Activated B cell treated with CpG ODN at 0.5 μM for 24 hours (primary cell): Measurements from ENCODE around the gene SPN. TPM values are rescaled to one million over a fixed set of nuclear protein-coding genes. Genes with fewer than 3 reads are reported as not detected.

Source experiments
- ATAC-seq: fragments of 200-7000 bp; cut with Tn5 transposase; one replicate; pipeline ENCODE4 v1.10.0; 2021; ENCODE audit warnings: low read depth, mild to moderate bottlenecking, moderate library complexity
- CTCF ChIA-PET: fragments of 350-600 bp; sonication (Branson Sonifier 250); formaldehyde crosslinking; loops from one replicate; lab custom pipeline; 2021; ENCODE audit warnings: antibody characterized with exemption; lab: Charles Lee
- POLR2A ChIA-PET: fragments of 350-600 bp; sonication (Branson Sonifier 250); formaldehyde crosslinking; loops from one replicate; lab custom pipeline; 2021; ENCODE audit warnings: antibody characterized with exemption; lab: Charles Lee
- DNase-seq: peaks from one replicate; pipeline ENCODE4 v3.0.0; 2022
- H3K27ac Mint-ChIP-seq: one replicate; pipeline ENCODE4 v1.8.0; 2020; ENCODE audit warnings: mixed read lengths
- H3K27me3 Mint-ChIP-seq: one replicate; pipeline ENCODE4 v1.8.0; 2021; ENCODE audit warnings: mixed read lengths
- H3K36me3 Mint-ChIP-seq: one replicate; pipeline ENCODE4 v1.8.0; 2021; ENCODE audit warnings: low read depth, mixed read lengths
- H3K4me1 Mint-ChIP-seq: one replicate; pipeline ENCODE4 v1.8.0; 2021; ENCODE audit warnings: mixed read lengths
- H3K4me3 Mint-ChIP-seq: one replicate; pipeline ENCODE4 v1.8.0; 2020; ENCODE audit warnings: mild to moderate bottlenecking, mixed read lengths
- H3K9me3 Mint-ChIP-seq: one replicate; pipeline ENCODE4 v1.8.0; 2020; ENCODE audit warnings: mixed read lengths
- CTCF ChIP-seq: fragments of 200-600 bp; IDR thresholded peaks from one replicate; pipeline ENCODE4 v1.8.0; 2022; ENCODE audit warnings: antibody characterized with exemption, mild to moderate bottlenecking
- intact Hi-C: fragments of 100-400 bp; cut with micrococcal nuclease; formaldehyde crosslinking; loops from one replicate; pipeline ENCODE4 v1.15.1; 2024
- total RNA-seq: library from RNA; stranded (reverse); gene quantifications from 2 replicates; pipeline ENCODE4 v1.2.3, GENCODE V29; 2022

The SPN gene
- total RNA-seq, 1 donor from 2014 or later, result 2.4 TPM

GRCh38 chr16:29696881-29697331 lies 33.9 kb downstream of the SPN start:
- TF ChIP-seq CTCF, result no peak
- Mint-ChIP-seq H3K9me3 (peaks cover 11% of the 10 kb centered on the region), H3K36me3 (no peaks in the 10 kb centered on the region)

GRCh38 chr16:29697391-29697790 lies 34.3 kb downstream of the SPN start:
- CTCF ChIA-PET, result interaction anchor here (1.0 kb wide), 1 partner anchor 151 kb away, joined by 3 read pairs; no protein-coding TSS in a partner anchor
- intact Hi-C loops, result no loop called here
- POLR2A ChIA-PET, result interaction anchor here (0.6 kb wide), 1 partner anchor 10 kb away, joined by 3 read pairs; no protein-coding TSS in a partner anchor
- no peaks in the 10 kb centered on the region for H3K36me3 Mint-ChIP-seq
- H3K9me3 Mint-ChIP-seq, result peaks cover 11% of the 10 kb centered on the region
- H3K4me1 Mint-ChIP-seq, result peaks cover 22% of the 10 kb centered on the region
- ATAC-seq (no peak), DNase-seq (no peak)
- H3K27me3 Mint-ChIP-seq, result no peaks in the 10 kb centered on the region
- no peak overlapping the region for H3K4me3 Mint-ChIP-seq
- no peak for TF ChIP-seq CTCF
- H3K27ac Mint-ChIP-seq, result no peak overlapping the region

More at GRCh38 chr16:29696881-29697331, 33.9 kb downstream of the SPN start:
- DNase-seq (no peak), ATAC-seq (no peak)
- intact Hi-C loops, result no loop called here
- POLR2A ChIA-PET, result interaction anchor here (0.6 to 0.7 kb wide), 2 partner anchors 107 to 574 kb away, joined by 3 read pairs; no protein-coding TSS in a partner anchor
- Mint-ChIP-seq H3K27me3 (no peaks in the 10 kb centered on the region), H3K4me1 (peaks cover 17% of the 10 kb centered on the region), H3K27ac (no peak overlapping the region), H3K4me3 (no peak overlapping the region)
- CTCF ChIA-PET, result interaction anchor here (0.9 to 1.0 kb wide), 2 partner anchors 151 to 335 kb away, joined by 3 read pairs; no protein-coding TSS in a partner anchor

- no peak for DNase-seq
- POLR2A ChIA-PET, result interaction anchor here (0.6 kb wide), 1 partner anchor 11 kb away, joined by 3 read pairs; no protein-coding TSS in a partner anchor
- Mint-ChIP-seq H3K36me3 (no peaks in the 10 kb centered on the region), H3K9me3 (peaks cover 11% of the 10 kb centered on the region), H3K4me1 (peaks cover 29% of the 10 kb centered on the region), H3K27ac (no peak overlapping the region), H3K4me3 (no peak overlapping the region), H3K27me3 (no peaks in the 10 kb centered on the region)
- intact Hi-C loops, result no loop called here
- TF ChIP-seq CTCF, result no peak
- CTCF ChIA-PET, result interaction anchor here (0.7 to 1.5 kb wide), 3 partner anchors 12 to 118 kb away, joined by 3 to 4 read pairs (median 4); partner anchors contain the start of gene PAGR1
- no peak for ATAC-seq
These were observed 35.0 kb downstream of the SPN start for GRCh38 chr16:29698042-29698441.

GRCh38 chr16:29698484-29699323 lies 35.7 kb downstream of the SPN start:
- Mint-ChIP-seq H3K36me3 (no peaks in the 10 kb centered on the region), H3K27ac (no peak overlapping the region), H3K4me1 (peaks cover 35% of the 10 kb centered on the region), H3K9me3 (peaks cover 11% of the 10 kb centered on the region), H3K27me3 (no peaks in the 10 kb centered on the region), H3K4me3 (no peak overlapping the region)
- DNase-seq, result no peak
- ChIA-PET CTCF (interaction anchor here (0.7 to 4.3 kb wide), 7 partner anchors 12 to 117 kb away, joined by 3 to 24 read pairs (median 5); partner anchors contain the start of genes KIF22 and PAGR1), POLR2A (interaction anchor here (0.7 kb wide), 1 partner anchor 32 kb away, joined by 3 read pairs; no protein-coding TSS in a partner anchor)
- TF ChIP-seq CTCF, result no peak
- intact Hi-C loops, result no loop called here
- ATAC-seq, result no peak
